Prostate gland (tissue), 2 donors: Measurements from ENCODE around the gene RAD51B.

Experiments used
- POLR2A ChIP-seq: fragments of 450-650 bp; IDR thresholded peaks from one replicate; pipeline ENCODE4 v1.6.1; 2016; ENCODE audit warnings: antibody characterized with exemption, mild to moderate bottlenecking
- POLR2AphosphoS5 ChIP-seq: sonication (generic); formaldehyde crosslinking; IDR thresholded peaks from one replicate; pipeline ENCODE4 v1.6.1; 2017; ENCODE audit warnings: antibody characterized with exemption
- TF ChIP-seq, protein P1 (sequence below), 4 experiments: fragments of 200-600 bp in 2 of 4; fragments of 450-650 bp in 2 of 4; sonication (generic) in 2 of 4; IDR thresholded peaks; 1 replicate in 3 of 4; 2 replicates in 1 of 4; pipeline ENCODE4 v1.5.1; 2016 to 2019; ENCODE audit warnings: antibody characterized with exemption in 4 of 4, mild to moderate bottlenecking in 2 of 4, moderate library complexity in 2 of 4

DNA sequence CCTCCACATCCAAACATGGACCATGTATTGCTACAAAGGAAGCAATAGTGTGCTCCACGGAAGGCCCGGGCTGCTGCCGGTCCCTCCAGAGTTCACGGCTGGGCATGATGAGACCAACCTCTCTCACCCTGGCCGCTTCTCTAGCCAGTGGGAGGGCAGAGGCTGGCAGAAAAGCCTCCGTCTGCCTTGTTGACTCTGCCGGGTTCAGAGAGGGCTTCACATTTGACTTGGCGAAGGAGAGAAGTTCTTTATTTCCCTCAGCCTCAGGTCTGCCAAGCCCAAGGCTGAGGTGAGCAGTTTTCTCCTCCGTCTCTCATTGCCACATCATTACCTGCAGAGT lies 743.3 kb downstream of the RAD51B start:
- TF ChIP-seq POLR2A (no peak), POLR2AphosphoS5 (no peak)
- TF ChIP-seq, protein P1, sequence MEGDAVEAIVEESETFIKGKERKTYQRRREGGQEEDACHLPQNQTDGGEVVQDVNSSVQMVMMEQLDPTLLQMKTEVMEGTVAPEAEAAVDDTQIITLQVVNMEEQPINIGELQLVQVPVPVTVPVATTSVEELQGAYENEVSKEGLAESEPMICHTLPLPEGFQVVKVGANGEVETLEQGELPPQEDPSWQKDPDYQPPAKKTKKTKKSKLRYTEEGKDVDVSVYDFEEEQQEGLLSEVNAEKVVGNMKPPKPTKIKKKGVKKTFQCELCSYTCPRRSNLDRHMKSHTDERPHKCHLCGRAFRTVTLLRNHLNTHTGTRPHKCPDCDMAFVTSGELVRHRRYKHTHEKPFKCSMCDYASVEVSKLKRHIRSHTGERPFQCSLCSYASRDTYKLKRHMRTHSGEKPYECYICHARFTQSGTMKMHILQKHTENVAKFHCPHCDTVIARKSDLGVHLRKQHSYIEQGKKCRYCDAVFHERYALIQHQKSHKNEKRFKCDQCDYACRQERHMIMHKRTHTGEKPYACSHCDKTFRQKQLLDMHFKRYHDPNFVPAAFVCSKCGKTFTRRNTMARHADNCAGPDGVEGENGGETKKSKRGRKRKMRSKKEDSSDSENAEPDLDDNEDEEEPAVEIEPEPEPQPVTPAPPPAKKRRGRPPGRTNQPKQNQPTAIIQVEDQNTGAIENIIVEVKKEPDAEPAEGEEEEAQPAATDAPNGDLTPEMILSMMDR (IDR thresholded peaks at IDR 0.05), result no peak
